ENCODE measurements around the gene ST6GALNAC5. TPM values are rescaled to one million over a fixed set of nuclear protein-coding genes. Genes with fewer than 3 reads are reported as not detected.

The ST6GALNAC5 gene
- total RNA-seq, 1 experiment from 2014 or later: not detected

DNA sequence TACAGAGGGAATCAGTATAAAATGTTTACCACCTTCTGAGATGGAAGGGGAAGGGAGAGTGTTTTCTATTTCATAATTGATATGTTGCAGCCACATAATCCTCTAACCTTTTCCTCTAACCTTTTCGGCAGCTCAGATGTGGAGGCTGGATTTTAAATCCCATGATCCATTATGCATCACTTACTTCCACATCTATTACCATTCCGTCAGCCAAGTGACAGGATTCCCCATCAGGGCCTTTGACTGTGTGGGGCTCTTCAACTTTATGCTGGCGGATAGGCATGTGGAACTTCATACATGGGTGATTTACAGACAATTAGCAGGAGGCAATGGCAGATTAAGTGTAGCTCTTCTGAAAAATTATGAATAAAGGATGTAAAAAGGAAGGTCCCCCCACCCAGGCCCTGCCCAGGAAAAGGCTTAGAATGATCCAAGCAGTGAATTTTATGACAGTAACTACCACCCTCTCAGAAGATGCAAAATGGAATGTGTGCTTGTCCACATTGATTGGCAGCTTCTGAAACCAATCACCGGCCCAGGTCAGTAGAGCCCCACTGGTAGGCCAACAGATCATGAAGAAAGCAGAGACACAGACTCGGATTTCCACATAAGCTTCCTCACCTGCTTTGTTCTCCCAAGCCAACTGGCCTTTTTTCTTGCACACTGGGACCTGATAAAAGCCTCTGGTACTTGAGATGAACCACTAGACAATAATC, 147.0 kb downstream of the ST6GALNAC5 start:
- no peaks in the 10 kb centered on the region for H3K9me2 ChIP-seq (replicated peaks; ENCODE audit: insufficient read depth, low read length)
- H2AFZ ChIP-seq (ENCODE audit: low read length): no peak overlapping the region
- no peak overlapping the region for H3K27ac ChIP-seq (ENCODE audit: low read length)
- no peaks in the 10 kb centered on the region for H4K20me1 ChIP-seq (ENCODE audit: insufficient read depth, low read depth, low read length)
- no peak for DNase-seq
- no peaks in the 10 kb centered on the region for H3K9me3 ChIP-seq (ENCODE audit: low read length)
- no peak overlapping the region for H3K4me3 ChIP-seq (ENCODE audit: low read length)
- H3K27me3 ChIP-seq (ENCODE audit: low read length): no peaks in the 10 kb centered on the region
- H3K4me1 ChIP-seq (ENCODE audit: low read length): no peaks in the 10 kb centered on the region
- H3K9ac ChIP-seq (ENCODE audit: low read length): no peak overlapping the region
- H3K4me2 ChIP-seq (ENCODE audit: low read depth, low read length, poor library complexity, severe bottlenecking): no peak overlapping the region
- no peaks in the 10 kb centered on the region for H3K36me3 ChIP-seq (ENCODE audit: insufficient read depth, low read length)
- H3K79me2 ChIP-seq (ENCODE audit: low read length): no peaks in the 10 kb centered on the region

DNA sequence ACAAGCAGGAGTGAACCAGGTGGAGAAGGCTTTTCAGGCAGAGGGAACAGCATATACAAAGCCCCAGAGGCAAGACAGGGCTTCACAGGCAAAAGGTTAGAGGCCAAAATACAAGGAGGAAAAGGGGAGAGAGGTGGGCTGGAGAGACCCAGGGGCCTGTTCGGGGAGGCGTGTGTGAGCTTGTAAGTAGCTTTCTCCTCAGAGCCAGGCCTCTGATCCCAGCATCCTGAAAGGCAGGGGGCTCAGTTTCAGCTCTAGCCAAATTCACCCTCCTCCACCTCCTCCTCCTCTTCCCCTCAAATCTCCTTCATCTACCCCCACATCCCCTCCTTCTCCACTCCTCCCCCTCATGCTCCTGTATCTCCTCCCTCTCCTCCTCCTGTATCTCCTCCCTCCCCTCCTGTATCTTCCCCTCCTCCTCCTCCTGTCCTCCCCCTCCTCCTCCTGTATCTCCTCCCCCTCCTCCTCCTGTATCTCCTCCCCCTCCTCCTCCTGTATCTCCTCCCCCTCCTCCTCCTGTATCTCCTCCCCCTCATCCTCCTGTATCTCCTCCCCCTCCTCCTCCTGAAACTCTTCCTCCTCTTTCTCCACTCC, 148.6 kb downstream of the ST6GALNAC5 start:
- no peaks in the 10 kb centered on the region for H3K79me2 ChIP-seq (ENCODE audit: low read length)
- DNase-seq: no peak
- H3K27ac ChIP-seq (ENCODE audit: low read length): no peak overlapping the region
- H3K4me3 ChIP-seq (ENCODE audit: low read length): no peak overlapping the region
- H3K27me3 ChIP-seq (ENCODE audit: low read length): no peaks in the 10 kb centered on the region
- H3K4me2 ChIP-seq (ENCODE audit: low read depth, low read length, poor library complexity, severe bottlenecking): no peak overlapping the region
- no peaks in the 10 kb centered on the region for H3K36me3 ChIP-seq (ENCODE audit: insufficient read depth, low read length)
- H3K4me1 ChIP-seq (ENCODE audit: low read length): no peaks in the 10 kb centered on the region
- no peak overlapping the region for H3K9ac ChIP-seq (ENCODE audit: low read length)
- no peaks in the 10 kb centered on the region for H3K9me3 ChIP-seq (ENCODE audit: low read length)
- H3K9me2 ChIP-seq (replicated peaks; ENCODE audit: insufficient read depth, low read length): no peaks in the 10 kb centered on the region
- no peak overlapping the region for H2AFZ ChIP-seq (ENCODE audit: low read length)
- H4K20me1 ChIP-seq (ENCODE audit: insufficient read depth, low read depth, low read length): no peaks in the 10 kb centered on the region

DNA sequence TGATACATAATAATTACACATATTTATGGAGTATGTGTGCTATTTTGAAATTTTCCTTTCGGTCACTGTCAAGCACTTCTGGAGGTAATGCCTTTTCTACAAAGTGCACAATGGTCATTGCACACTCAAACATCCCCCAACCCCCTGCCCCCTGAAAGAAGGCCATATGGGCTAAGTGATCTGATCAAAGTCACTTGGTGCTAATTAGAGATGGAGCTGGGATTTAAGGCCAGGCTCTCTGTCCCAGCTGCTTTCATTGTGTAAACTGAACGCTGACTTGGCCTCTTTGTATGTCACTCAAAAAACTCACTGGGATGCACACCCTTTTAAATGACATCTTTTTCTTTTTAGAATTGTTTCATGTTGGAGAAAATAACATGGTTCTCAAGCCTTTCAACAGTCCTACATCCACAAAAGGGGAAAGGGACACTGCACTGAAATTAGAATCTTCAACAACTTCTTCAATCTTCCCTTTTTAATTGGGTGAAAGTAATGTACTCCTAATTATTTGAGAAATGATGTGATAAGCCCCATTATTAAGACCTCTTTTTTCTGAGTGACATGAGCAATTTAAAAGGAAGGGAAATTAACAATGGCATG, 149.2 kb downstream of the ST6GALNAC5 start:
- Histone ChIP-seq H3K36me3 (ENCODE audit: insufficient read depth, low read length) (no peaks in the 10 kb centered on the region), H2AFZ (ENCODE audit: low read length) (no peak overlapping the region), H3K27me3 (ENCODE audit: low read length) (no peaks in the 10 kb centered on the region), H3K79me2 (ENCODE audit: low read length) (no peaks in the 10 kb centered on the region), H3K9me2 (replicated peaks; ENCODE audit: insufficient read depth, low read length) (no peaks in the 10 kb centered on the region), H3K9me3 (ENCODE audit: low read length) (no peaks in the 10 kb centered on the region), H4K20me1 (ENCODE audit: insufficient read depth, low read depth, low read length) (no peaks in the 10 kb centered on the region), H3K4me3 (ENCODE audit: low read length) (no peak overlapping the region), H3K4me2 (ENCODE audit: low read depth, low read length, poor library complexity, severe bottlenecking) (no peak overlapping the region), H3K27ac (ENCODE audit: low read length) (no peak overlapping the region), H3K4me1 (ENCODE audit: low read length) (no peaks in the 10 kb centered on the region), H3K9ac (ENCODE audit: low read length) (no peak overlapping the region)
- no peak for DNase-seq

DNA sequence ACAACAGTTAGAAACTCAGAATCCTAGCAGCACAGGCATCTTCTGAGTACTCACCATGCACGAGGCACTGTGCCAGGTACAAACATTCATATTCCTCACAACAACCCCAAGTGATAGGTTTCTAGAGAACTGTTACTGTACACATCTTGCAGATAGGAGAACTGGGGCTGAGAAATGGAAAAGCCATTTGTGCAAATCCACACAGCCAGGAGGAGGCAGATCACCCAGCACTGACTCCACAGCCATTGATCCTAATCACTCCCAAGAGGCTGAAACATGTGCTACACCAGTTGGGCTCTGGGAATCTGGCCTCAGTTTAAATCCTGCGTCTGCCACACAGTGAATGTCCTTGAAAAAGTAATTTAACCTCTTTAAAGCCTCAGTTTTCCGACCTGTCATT, 151.0 kb downstream of the ST6GALNAC5 start:
- no peaks in the 10 kb centered on the region for H3K4me1 ChIP-seq (ENCODE audit: low read length)

DNA sequence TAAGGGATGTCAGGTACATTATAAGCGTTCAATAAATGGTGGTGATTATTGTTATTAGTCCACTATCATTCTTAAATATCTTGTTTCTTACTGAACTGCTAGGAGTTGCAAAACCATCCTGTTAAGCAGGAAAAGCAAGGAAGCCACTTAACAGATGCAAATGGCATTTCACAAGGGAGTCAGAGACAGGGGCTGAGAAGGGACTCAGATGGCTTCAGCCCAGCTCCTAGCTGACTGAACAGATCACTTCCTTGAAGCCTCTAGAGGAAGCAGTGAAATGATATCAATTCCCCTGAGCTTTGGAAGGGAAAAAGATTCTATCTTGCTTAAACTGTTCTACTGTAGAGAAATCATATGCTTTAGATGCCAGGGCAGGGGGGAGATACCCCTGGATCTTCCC, 151.5 kb downstream of the ST6GALNAC5 start:
- no peaks in the 10 kb centered on the region for H3K27me3 ChIP-seq (ENCODE audit: low read length)
- no peak overlapping the region for H3K4me2 ChIP-seq (ENCODE audit: low read depth, low read length, poor library complexity, severe bottlenecking)
- no peaks in the 10 kb centered on the region for H3K9me3 ChIP-seq (ENCODE audit: low read length)
- H3K9ac ChIP-seq (ENCODE audit: low read length): no peak overlapping the region
- no peaks in the 10 kb centered on the region for H4K20me1 ChIP-seq (ENCODE audit: insufficient read depth, low read depth, low read length)
- no peaks in the 10 kb centered on the region for H3K9me2 ChIP-seq (replicated peaks; ENCODE audit: insufficient read depth, low read length)
- no peak overlapping the region for H3K27ac ChIP-seq (ENCODE audit: low read length)
- H3K4me3 ChIP-seq (ENCODE audit: low read length): no peak overlapping the region
- no peaks in the 10 kb centered on the region for H3K4me1 ChIP-seq (ENCODE audit: low read length)
- no peak overlapping the region for H2AFZ ChIP-seq (ENCODE audit: low read length)
- DNase-seq: no peak
- H3K79me2 ChIP-seq (ENCODE audit: low read length): no peaks in the 10 kb centered on the region
- no peaks in the 10 kb centered on the region for H3K36me3 ChIP-seq (ENCODE audit: insufficient read depth, low read length)

More for the DNA sequence above, 151.0 kb downstream of the ST6GALNAC5 start:
- Histone ChIP-seq H3K27me3 (ENCODE audit: low read length) (no peaks in the 10 kb centered on the region), H3K9me3 (ENCODE audit: low read length) (no peaks in the 10 kb centered on the region), H3K79me2 (ENCODE audit: low read length) (no peaks in the 10 kb centered on the region), H3K9ac (ENCODE audit: low read length) (no peak overlapping the region), H2AFZ (ENCODE audit: low read length) (no peak overlapping the region), H4K20me1 (ENCODE audit: insufficient read depth, low read depth, low read length) (no peaks in the 10 kb centered on the region), H3K36me3 (ENCODE audit: insufficient read depth, low read length) (no peaks in the 10 kb centered on the region), H3K9me2 (replicated peaks; ENCODE audit: insufficient read depth, low read length) (no peaks in the 10 kb centered on the region), H3K4me2 (ENCODE audit: low read depth, low read length, poor library complexity, severe bottlenecking) (no peak overlapping the region), H3K4me3 (ENCODE audit: low read length) (no peak overlapping the region), H3K27ac (ENCODE audit: low read length) (no peak overlapping the region)
- DNase-seq: no peak

DNA sequence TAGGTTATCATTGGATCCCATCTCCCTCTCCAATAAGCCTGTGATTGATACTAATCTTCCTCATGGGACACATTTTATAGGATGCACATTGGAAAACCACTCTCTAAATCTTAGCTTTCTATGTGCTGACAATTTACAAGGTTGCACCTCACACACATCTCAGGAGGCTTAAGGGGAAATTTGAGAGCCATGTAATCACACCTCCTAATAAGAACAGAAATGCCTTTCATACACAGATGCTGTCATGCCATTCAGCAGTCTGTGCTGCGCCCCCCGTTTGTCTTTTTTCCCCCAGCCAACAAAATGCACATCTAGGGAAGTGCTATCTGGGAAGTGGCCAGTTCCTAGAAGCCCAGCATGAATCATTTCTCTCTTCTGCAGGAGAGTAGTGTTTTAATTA, 154.5 kb downstream of the ST6GALNAC5 start:
- Histone ChIP-seq H3K9me3 (ENCODE audit: low read length) (no peaks in the 10 kb centered on the region), H3K4me3 (ENCODE audit: low read length) (no peak overlapping the region), H3K79me2 (ENCODE audit: low read length) (no peaks in the 10 kb centered on the region)

DNA sequence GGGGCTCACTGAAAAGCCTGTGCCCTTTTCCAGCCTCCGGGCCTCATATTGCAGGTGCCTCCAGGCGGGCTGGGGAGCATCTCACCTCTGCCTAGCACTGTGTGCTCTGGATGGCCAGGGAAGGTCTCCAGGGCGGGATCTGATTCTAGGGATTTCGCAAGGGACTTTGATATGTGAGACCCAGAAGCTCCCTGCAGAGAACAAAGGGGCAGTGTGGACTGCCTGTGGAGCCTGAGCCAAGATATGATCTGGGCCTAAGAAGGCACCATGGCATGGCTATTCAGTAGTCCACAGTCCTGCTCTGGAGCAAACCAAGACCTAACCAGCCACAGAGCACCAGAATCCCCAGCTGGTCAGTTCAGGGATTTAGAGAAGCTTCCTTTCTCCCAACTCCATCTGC, 157.2 kb downstream of the ST6GALNAC5 start:
- Histone ChIP-seq H3K4me3 (ENCODE audit: low read length) (no peak overlapping the region), H4K20me1 (ENCODE audit: insufficient read depth, low read depth, low read length) (no peaks in the 10 kb centered on the region), H3K36me3 (ENCODE audit: insufficient read depth, low read length) (no peaks in the 10 kb centered on the region), H3K4me1 (ENCODE audit: low read length) (no peaks in the 10 kb centered on the region), H3K9me3 (ENCODE audit: low read length) (no peaks in the 10 kb centered on the region), H3K4me2 (ENCODE audit: low read depth, low read length, poor library complexity, severe bottlenecking) (no peak overlapping the region), H3K27ac (ENCODE audit: low read length) (no peak overlapping the region), H3K9me2 (replicated peaks; ENCODE audit: insufficient read depth, low read length) (no peaks in the 10 kb centered on the region), H3K27me3 (ENCODE audit: low read length) (no peaks in the 10 kb centered on the region), H3K79me2 (ENCODE audit: low read length) (no peaks in the 10 kb centered on the region), H3K9ac (ENCODE audit: low read length) (no peak overlapping the region), H2AFZ (ENCODE audit: low read length) (no peak overlapping the region)
- no peak for DNase-seq

More for the DNA sequence above, 154.5 kb downstream of the ST6GALNAC5 start:
- no peaks in the 10 kb centered on the region for H3K36me3 ChIP-seq (ENCODE audit: insufficient read depth, low read length)
- H3K27me3 ChIP-seq (ENCODE audit: low read length): no peaks in the 10 kb centered on the region
- no peak overlapping the region for H2AFZ ChIP-seq (ENCODE audit: low read length)
- H3K4me1 ChIP-seq (ENCODE audit: low read length): no peaks in the 10 kb centered on the region
- H3K27ac ChIP-seq (ENCODE audit: low read length): no peak overlapping the region
- DNase-seq: no peak
- H3K9ac ChIP-seq (ENCODE audit: low read length): no peak overlapping the region
- no peaks in the 10 kb centered on the region for H3K9me2 ChIP-seq (replicated peaks; ENCODE audit: insufficient read depth, low read length)
- H4K20me1 ChIP-seq (ENCODE audit: insufficient read depth, low read depth, low read length): no peaks in the 10 kb centered on the region
- no peak overlapping the region for H3K4me2 ChIP-seq (ENCODE audit: low read depth, low read length, poor library complexity, severe bottlenecking)

DNA sequence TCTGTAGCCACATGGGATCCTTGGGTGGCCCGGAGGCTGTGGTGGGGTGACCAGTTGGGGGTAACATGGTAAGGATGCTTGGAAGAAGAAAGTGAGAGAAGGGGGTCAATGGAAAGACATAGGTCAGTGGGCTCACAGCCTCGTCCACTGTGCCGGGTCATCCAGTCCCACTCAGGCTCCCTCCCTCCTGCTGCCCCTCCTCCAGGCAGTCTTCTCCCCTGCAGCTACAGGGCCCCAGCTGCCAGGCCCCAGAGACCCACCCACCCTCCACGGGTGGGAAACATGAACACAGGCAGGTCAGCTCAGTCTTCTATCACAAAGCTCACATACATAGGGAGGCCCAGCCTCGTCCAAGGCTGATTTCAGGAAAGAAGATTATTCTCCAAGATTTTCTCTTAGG, 158.3 kb downstream of the ST6GALNAC5 start:
- Histone ChIP-seq H3K36me3 (ENCODE audit: insufficient read depth, low read length) (no peaks in the 10 kb centered on the region), H3K27me3 (ENCODE audit: low read length) (no peaks in the 10 kb centered on the region), H3K4me1 (ENCODE audit: low read length) (no peaks in the 10 kb centered on the region), H4K20me1 (ENCODE audit: insufficient read depth, low read depth, low read length) (no peaks in the 10 kb centered on the region), H3K79me2 (ENCODE audit: low read length) (no peaks in the 10 kb centered on the region), H2AFZ (ENCODE audit: low read length) (no peak overlapping the region), H3K9me3 (ENCODE audit: low read length) (no peaks in the 10 kb centered on the region), H3K9me2 (replicated peaks; ENCODE audit: insufficient read depth, low read length) (no peaks in the 10 kb centered on the region), H3K4me2 (ENCODE audit: low read depth, low read length, poor library complexity, severe bottlenecking) (no peak overlapping the region), H3K4me3 (ENCODE audit: low read length) (no peak overlapping the region), H3K27ac (ENCODE audit: low read length) (no peak overlapping the region), H3K9ac (ENCODE audit: low read length) (no peak overlapping the region)
- DNase-seq: no peak
